ENCODE results near the gene C14orf180. TPM values are rescaled to one million over a fixed set of nuclear protein-coding genes. Genes with fewer than 3 reads are reported as not detected.

C14orf180 gene
- total RNA-seq, 1 donor from 2014 or later = 1.7 TPM

DNA sequence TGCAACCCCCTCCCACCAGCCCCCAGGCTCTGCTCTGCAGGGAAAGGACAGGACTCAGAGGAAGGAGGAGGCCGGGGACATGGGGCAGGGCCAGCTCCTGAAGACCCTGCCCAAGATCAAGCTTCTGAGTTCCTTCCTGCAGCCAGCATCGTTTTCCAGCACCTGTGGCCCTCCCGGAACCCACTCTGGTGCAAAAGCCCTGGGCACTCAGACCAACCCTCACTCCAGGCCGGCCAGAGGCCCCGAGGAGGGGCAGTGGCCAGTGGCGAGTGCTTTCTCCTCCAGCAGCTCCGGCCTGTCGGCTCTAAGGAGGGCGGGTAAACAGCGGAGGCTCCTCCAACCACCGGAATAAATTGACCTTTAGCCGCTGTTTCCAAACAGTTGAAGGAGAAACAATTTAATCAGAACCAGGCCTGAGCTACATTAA is 14.2 kb downstream of the C14orf180 start:
- no peak for DNase-seq (ENCODE audit: low spot score)

DNA sequence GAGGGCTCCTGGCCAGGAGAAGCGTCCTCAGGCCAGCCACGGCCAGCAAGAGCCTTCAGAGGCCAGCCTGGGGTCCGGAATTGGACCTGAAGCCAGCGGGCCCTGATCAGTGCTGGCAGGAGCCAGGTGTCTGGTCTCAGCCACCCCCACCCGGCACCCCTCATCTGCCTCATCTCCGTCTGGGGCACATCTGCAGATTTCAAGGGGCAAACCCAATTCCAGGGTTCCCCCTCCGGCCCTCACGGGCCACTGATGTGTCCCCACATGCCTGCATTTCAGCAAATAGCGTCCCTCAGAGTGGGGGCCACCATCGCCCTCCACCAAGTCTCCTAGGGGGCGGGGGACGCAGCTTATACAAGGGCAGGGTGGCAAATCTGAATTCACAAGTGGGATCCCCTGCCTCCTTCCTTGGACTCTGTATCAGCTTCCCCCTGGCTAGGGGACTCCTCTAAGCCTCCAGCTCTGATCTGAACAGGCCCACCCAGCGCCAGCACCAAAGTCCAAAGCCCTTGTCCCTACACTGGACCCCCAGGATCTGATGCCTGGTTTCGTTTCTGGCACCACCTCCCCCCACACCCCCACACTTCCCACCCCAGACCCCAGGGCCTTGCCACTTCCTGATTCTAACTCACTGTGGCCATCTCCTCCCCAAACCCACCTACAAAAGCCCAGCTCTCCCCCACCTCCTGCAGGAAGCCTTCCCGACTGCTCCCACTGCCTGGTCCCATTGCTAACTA is 14.9 kb downstream of the C14orf180 start:
- no peak for DNase-seq (ENCODE audit: low spot score)

DNA sequence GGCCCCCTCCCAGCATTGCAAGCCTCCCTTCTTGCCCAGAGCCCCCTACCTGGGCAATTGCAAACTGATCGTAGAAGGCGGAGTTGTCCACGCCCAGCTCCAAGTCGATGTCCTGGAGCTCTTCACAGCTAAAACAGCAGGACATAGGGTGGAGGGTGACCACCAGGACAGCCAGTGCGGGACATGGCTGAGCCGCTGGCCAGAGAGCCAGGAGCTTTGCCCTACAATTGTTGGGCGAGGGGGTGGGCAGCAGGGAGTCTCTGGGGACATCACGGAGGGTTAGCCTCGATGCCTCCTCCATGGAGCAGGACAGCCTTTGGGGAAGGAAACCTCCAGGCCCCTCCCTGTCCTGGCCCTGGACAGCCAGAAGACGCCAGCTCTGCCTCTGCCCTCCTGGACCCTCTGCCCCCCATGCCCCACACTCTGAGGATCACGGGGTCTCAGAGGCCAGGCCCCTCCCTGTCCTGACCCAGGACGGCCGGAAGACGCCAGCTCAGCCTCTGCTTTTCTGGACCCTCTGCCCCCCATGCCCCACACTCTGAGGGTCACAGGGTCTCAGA is 15.6 kb downstream of the C14orf180 start:
- DNase-seq (ENCODE audit: low spot score) = no peak

DNA sequence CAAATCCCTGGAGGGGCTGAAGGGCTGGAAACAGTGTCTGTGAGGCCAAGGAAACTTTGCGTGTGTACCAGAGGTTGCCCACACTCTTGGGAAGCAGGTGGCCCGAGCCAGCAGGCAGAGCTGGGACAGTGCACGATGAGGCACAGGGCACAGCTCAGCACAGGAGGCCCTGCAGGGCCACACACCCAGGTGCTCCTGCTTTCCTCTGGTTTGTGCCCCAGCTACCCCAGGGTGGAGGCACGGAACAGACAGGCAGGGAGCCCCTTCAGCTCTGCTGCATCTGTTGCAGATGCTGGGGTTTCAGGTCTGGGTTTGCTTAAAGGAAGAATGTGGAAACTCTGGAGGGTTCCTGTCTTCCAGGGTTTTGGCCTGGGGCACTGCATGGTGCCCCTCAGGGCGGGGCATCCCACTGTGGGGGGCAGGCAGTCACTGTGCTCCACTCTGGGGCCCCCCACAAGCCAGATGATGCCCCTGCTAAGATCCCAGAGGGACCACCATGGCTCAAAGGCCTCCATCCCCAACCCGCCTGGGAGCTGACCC is 16.4 kb downstream of the C14orf180 start:
- no peak for DNase-seq (ENCODE audit: low spot score)

DNA sequence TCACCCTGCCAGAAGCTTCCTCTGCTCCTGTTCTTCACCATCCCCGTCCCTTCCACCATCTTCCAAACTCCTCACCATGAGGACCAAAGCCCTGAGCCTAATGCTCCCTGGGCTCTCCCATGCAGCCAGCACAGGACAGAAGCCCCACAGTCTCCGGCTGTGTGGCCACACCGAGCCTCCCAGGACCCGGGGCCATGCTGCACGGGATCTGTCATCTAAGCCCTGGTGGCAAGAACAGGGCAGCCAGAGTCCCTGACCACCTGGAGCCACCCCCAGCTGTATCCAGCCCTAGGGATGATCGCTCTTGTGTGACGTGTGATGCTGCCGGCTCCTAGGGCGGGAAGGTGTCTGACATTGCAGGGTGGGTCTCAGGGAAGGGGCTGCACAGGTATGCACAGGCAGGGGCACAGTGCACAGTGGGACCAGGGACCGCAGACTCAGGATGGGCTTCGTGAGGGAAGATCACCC is 16.9 kb downstream of the C14orf180 start:
- no peak for DNase-seq (ENCODE audit: low spot score)

DNA sequence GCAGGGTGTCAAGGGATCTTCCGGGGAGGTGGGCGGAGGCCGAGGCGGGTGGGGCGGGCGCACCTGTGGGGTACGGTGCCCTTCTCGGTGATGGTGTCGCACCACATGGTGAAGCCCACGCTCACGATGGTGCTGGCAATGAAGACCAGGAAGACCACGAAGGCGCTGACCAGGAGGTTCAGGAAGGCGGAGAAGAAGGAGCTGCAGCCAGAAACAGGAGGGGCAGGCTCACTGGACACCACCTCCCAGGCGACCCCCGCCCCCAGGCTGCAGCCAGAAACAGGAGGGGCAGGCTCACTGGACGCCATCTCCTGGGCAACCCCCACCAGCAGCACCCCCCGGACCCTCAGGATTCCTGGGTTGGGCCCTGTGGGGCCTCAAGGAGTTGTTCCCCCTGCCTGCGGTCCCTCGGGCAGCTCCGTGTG is 17.4 kb downstream of the C14orf180 start:
- no peak for DNase-seq (ENCODE audit: low spot score)

DNA sequence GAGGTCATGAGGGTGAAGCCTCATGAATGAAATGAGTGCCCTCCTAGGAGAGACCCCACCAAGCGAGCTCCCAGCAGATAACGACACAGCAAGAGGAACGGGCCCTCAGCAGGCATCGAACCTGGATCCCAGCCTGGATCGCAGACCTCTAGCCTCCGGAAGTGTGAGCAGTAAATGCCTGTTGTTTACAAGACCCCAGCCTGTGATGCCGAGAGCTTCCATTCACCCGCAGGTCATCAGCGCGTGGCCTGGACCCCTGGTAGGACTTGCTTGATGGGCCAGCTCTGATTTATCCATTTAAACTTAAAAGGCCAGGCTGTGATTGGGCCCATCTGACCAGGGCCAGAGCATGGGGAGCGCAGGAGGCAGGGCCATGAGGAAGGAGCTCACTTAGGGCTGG is 18.0 kb downstream of the C14orf180 start:
- DNase-seq (ENCODE audit: low spot score) = no peak

DNA sequence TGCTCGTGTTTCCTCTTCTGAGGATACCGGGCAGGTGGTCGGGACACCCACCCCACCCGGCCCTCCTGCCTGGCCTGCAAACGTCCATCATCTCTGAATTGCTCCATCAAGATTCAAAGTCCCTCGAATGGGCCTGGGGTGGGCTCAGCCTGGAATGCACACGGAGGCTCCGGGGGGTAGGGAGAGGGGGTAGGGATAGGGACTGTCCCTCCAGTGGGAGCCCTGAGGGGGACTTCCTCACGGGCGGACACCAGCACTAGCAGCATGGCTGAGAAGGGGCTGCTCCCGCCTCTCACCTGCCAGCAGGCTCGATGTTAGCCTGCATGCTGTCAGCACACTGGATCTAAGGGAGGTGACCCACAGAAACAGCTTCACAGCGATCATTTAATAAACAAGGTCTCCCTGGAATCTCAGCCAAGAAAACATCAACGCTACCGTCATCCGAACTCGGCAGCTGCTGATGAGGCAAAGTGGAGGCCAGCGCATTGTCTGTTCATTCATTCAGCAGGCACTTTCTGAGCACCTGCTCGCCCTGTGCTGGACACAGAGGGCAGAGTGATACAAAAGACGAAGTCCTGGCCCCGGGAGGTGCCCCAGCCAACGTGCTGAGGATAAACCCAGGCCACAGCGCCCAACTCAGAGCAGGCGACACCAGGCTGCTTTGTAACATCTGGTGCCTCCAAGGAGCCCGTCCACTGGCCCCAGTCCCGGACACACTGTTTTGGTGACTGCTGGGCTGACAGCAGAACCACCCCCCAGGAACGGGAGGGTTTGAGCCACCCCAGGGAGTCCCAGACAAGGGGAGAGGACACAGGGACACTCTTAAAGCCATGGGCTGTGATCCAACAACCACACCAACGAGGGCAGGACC is 18.7 kb downstream of the C14orf180 start:
- DNase-seq (ENCODE audit: low spot score) = no peak

DNA sequence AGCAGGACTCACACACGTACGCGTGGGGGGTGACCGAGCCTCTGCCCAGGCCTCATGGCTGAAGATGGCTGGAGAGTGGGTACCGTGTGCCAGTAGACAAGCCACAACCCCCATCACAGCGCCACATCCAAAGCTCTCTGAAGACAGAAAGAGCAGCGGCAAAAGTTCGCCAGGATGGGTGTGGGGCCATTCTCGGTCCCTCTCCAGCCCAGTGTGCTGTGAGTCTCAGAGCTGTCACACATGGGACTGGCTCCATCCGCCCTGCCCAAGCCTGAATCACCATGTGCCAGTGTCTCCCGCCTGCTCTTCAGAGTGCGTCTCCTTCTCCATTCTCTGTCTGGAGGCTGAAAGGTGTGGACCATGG is 19.3 kb downstream of the C14orf180 start:
- DNase-seq (ENCODE audit: low spot score) = no peak

DNA sequence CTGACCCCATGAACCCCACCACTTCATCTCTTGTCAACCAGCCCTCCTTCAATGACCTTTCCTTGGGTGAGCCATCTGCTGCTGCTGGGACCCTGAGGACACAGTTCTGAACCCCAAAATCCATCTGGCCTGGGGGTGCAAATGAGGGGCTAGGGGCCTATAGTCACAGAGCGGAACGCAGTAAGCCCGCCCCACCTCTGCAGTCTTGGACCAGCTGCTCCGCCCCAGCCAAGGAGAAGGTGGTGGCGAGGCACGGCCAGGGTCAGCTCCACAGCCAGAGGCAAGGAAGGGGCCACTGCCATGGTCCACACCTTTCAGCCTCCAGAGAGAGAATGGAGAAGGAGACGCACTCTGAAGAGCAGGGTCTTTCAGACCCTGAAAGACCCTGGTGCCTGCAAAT is 19.9 kb downstream of the C14orf180 start:
- DNase-seq (ENCODE audit: low spot score) = no peak

DNA sequence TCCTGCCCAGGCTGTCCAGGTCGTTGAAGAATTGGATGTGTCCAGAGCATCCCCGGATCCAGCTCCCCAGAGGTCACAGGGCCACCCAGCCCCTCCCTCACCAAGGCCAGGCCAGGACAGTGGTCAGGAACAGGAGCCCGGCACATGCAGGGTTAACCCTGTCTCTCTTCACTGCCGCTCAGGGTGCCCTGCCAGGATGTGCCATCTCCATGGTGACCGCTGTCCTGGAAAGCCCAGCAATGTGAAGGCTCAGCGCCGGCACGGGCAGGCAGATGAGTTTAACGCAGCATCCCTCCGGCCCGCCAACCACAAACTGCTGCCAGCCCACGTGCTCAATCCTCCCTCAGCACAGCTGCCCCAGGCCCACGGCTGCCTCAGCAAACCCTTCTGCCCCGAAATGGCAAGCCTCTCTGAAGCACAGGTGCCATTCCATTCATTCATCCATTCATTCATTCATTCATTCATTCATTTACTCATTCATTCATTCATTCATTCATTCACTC is 20.6 kb downstream of the C14orf180 start:
- DNase-seq (ENCODE audit: low spot score) = no peak

DNA sequence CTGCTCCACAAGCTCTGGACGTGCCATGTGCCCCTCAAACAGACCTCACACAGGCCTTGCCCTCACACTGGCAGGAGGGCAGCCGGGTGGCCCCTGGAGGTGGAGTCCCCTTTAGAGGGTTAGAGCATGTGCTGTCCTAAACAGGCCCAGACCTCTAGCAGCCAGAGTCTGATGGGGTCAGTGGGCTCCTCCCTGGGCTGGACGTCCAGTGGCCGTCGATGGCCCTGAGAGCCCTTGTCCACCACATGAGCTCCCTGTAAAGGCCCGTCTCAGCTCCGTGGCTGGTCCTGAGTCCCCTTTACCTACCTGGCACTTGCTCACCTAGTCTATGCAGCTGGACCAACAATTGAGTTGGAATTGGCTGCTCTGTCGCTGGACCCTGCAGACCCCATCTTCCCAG is 21.2 kb downstream of the C14orf180 start:
- no peak for DNase-seq (ENCODE audit: low spot score)

DNA sequence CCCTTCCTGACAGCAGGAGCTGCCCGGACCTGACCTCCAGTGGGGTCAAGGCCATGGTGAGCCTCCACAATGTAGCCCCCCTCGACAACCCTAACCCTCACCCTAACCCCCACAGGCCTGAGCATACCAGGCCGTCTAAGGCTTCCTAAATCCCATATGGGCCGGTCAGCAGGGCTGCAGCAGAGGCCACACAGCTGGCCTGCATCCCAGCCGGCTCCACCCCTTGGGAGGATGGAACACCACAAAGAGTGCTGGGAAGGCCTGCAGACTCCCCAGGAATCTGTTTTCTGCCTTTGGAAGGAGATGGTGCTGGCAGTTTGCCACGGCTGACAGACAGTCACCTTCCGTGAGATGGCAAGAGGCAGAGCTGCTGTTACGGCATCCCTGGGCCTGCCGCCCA is 22.2 kb downstream of the C14orf180 start:
- no peak for DNase-seq (ENCODE audit: low spot score)

DNA sequence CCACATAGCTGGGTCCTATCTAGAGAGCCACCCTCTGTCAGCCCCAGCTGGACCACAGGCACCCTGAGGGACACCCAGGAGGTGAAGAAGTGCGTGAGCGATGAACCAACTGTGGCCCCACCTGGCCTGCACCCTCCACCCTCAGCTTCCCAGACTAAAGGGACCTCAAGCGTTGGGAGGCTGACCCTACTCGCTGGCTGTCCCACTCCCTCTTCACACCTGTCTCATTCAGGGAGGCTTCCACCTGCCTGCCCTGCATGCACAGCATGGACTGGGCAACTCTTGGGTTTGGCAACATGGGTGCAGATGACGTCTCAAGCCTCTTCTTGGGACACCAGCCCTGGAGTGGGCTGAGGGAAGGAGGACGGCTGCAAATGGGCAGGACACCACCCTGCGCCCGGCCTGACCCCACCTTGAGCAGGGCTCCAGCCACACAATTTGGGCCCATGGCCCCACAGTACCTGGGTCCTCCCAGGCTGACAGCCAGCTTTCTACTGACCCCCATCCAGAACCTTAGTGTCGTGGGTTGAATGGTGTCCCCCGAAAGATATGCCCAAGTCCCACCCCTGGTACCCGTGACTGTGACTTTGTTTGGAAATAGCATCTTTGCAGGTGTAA is 22.9 kb downstream of the C14orf180 start:
- DNase-seq (ENCODE audit: low spot score) = no peak

DNA sequence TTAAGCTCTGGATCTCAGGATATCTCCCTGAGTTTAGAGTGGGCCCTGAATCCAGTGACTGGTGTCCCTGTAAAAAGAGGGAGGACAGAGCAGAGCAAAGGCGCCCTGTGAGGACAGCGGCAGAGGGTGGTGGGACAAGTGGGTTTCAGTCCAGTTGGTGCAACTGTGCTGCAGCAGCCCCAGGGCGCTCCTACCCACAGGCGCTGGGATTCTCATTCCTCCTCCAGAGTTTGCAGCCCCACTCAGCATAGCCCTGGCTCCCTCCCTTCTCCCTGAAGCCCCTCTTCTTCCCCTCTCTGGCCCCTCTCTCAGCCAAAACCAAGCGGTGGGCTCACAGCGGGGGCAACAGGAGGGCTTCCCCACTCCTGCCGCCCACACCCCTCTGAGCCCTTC is 23.4 kb downstream of the C14orf180 start:
- no peak for DNase-seq (ENCODE audit: low spot score)

DNA sequence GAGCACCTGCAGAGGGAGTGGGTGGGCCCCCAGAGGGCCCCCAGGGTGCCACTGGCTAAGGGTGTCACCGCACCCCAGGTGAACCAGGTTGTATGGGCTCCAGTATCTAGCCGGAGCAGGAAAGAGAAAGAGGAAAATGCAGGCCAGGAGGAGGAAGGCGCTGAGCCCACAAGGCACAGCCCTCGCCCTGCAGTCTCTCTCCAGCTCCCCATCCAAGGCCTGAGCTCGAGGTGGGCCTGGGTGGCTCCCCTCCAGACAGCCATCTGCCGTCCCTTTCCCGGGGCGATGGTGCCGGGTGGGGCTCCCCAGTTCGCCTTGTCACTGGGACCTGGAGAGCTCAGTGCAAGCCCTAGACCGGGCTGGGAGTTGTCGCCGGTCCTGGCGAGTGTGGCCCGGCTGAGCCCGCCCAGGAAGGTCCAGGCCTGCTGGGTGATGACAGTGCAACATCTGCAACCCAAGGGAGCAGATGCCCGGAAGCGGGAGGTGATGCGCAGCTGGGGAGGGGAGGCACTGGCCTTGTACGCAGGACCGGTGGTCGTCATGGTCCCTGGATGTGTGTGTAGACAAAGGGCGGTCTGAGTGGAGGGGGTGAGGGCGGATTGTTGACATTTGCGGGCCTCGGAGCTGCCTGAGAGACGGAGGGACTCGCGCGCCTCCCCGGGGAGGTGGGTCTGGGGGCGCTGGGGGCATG is 24.3 kb downstream of the C14orf180 start:
- peak; percentile 32 for DNase-seq (ENCODE audit: low spot score)

DNA sequence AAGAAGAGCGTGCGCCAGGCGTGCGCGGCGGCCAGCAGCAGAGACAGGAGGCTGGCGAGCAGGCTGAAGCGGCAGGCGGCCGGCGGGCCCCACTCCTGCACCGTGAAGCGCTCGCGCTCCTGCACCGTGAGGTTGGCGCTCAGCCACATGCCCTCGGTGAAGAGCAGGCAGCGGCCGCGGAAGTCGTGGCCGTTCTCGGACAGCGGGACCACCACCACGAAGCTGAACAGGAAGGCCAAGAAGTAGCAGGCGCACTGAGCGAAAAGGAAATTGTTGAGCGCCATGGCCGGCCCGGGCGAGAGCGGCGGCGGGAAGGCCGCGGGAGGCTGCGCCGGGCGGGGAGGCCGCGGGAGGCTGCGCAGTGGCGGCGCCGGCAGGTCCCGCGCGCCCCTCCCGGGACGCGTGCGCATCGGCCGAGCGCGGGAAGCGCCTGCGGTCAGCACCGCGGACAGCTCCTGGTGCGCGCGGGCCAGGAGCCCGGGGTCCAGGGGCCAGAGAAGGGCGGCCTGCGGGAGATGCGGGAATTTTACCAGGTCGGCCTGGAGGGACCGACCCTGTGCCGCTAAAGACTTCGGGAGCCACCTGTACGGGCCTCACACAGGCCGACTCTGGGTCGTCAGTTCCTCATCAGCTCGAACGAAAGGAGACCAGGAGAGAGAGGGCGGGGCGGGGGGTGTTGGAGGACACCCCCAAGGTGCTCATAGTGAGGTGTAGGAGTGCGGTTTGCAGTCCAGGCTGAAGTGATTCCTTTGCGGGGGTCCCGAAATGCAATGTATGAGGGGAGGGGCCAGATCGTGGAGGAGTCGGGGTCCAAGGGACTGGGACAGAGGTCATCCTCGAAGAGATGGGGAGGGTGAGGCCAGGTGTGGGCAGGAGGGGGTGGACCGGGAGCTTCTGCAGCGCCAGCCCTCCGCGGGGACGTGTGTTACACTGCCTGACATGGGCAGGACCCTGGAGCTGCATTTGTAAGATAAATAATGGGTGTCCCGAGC is 25.2 kb downstream of the C14orf180 start, which contains the start of gene TMEM179:
Gene TMEM179 (minus strand): TSS at position 315 of the 992 bp plus-strand sequence. CDS start 31 bp downstream, at position 284.
- peak; percentile 41 for DNase-seq (ENCODE audit: low spot score)

DNA sequence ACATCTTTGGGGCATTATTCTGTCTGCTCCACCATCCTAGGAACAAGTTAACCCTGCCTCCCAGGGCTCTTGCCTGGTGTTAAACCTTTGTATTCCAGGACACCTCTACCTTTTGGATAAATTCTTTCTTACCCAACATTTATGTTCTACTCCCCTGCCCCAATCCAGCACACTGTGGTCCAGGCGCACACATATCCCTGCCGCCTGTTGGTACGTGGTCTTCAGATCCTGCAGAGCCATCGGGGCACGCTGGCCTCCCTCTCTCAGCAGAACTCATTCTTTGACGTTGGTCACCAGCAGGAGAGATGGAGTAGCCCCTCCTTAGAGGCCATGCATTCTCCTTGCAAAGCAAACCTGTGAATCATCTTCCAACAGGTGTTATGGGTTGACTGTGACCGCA is 30.1 kb downstream of the C14orf180 start:
- no peak for DNase-seq (ENCODE audit: low spot score)

DNA sequence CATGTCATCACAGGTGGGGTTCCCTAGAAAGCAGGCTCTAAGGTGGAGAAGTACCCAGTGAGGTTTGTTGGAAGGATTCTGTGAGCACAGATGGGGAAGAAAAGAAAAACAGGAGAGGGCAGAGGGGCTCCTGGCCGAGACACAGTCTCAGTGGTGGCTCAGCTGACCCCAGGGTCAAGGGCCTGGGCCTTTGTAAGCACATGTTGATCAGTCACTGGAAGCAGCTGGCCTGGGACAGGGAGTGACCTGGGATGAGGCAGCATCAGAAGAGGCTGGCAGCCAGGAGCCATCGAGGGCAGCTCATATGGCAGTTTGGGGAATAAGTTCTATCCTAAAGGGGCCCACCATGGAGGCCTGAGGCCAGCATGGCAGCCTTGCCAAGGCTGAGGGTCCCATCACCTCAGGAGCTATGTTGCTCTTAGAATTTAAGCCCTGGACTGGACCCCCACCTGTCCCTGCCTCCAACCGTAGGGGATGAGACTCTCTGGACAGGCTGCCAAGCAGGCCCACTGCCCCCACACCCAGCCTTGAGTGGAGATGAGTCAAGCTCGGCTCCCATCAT is 31.3 kb downstream of the C14orf180 start:
- no peak for DNase-seq (ENCODE audit: low spot score)

Measured in ureter (tissue), 1 donor.